Heart left ventricle (tissue), 13 donors: Measurements from ENCODE around the gene PTPRD.

Experiments
- CTCF ChIP-seq, 12 donors: fragments of 200-600 bp; sonication (generic) in 4 of 12; IDR thresholded peaks; one replicate each; pipeline versions ENCODE4 v1.5.0 to v1.8.0; 2018 to 2022; ENCODE audit warnings: antibody characterized with exemption in 12 of 12, mild to moderate bottlenecking in 5 of 12
- POLR2A ChIP-seq, 2 donors: fragments of 450-650 bp; IDR thresholded peaks; one replicate each; pipeline ENCODE4 v1.6.1; 2017; ENCODE audit warnings: antibody characterized with exemption in 2 of 2, mild to moderate bottlenecking in 2 of 2, moderate library complexity in 2 of 2
- donor health status: ischemic (EF 13 %, LVEDD 7.1; RV severe dilation, severe dysfunction).
- donor health status: DM: no; HTN: yes; CAD: no.
- donor health status: DM: no; HTN: no; CAD: no.
- donor health status: ischemic (EF 25% LVEDD 6.9; RV normal size, moderate dysfunction).
- donor health status: ischemic (EF 25% LVEDD 5.7; RV mildly dilated, moderate dysfunction).
- donor health status: ischemic (EF 35%, LVEDD 5.7; RV mildly dilated, moderate dysfunction).
- donor health status: nonischemic (EF 11% LVEDD 7.7; RV severe dilation, severe dysfunction).
- donor health status: DM: yes; HTN: yes; CAD: no.
- donor health status: PGD.
- donor health status: ischemic (EF 29% LVEDD 5.4; RV normal size, mild dysfunction).
- donor health status: nonischemic (EF 23%, LVEDD 6.1; RV moderate dilation, normal function).

- TF ChIP-seq CTCF (IDR thresholded peaks at IDR 0.05) = no peak
- no peak for TF ChIP-seq POLR2A (IDR thresholded peaks at IDR 0.05)
Observed at GRCh38 chr9:10447036-10447435, 165.8 kb downstream of the PTPRD start.
